ENCODE data around the gene SEC11A.

SEC11A gene

GRCh38 chr15:84620626-84621025, 95.3 kb downstream of the SEC11A start:
- TF ChIP-seq ZBTB7A (IDR thresholded peaks at IDR 0.05; ENCODE audit: low read depth) (no peak), CEBPB (IDR thresholded peaks at IDR 0.05) (no peak), FOXM1 (IDR thresholded peaks at IDR 0.05; ENCODE audit: borderline replicate concordance, low read depth) (no peak), MAX (IDR thresholded peaks at IDR 0.05) (no peak), EGR1 (IDR thresholded peaks at IDR 0.05) (no peak), TCF12 (IDR thresholded peaks at IDR 0.05; ENCODE audit: low read depth) (no peak), REST (IDR thresholded peaks at IDR 0.05; ENCODE audit: low read depth) (no peak), CREB1 (IDR thresholded peaks at IDR 0.05; ENCODE audit: low read depth) (no peak), EP300 (IDR thresholded peaks at IDR 0.05; ENCODE audit: borderline replicate concordance) (no peak), TEAD4 (IDR thresholded peaks at IDR 0.05) (no peak), TAF1 (IDR thresholded peaks at IDR 0.05; ENCODE audit: low read depth) (no peak), YY1 (IDR thresholded peaks at IDR 0.05; ENCODE audit: low read depth) (no peak), USF1 (IDR thresholded peaks at IDR 0.05) (no peak), NFIC (IDR thresholded peaks at IDR 0.05) (no peak), RAD21 (IDR thresholded peaks at IDR 0.05; ENCODE audit: low read depth) (no peak)
